IMR-90 (cell line): ENCODE data around the gene GSN. TPM values are rescaled to one million over a fixed set of nuclear protein-coding genes. Genes with fewer than 3 reads are reported as not detected.
A peak's percentile ranks its signal among the peaks of the same experiment; 100 is the strongest.

ENCODE experiments used
- ATAC-seq: fragments of 200-7000 bp; cut with Tn5 transposase; 2 replicates; pipeline ENCODE4 v1.9.1; 2020; ENCODE audit warnings: low read depth, mild to moderate bottlenecking, moderate library complexity
- BruUV-seq: library from RNA; stranded (reverse); fragments of 400-500 nt; replicated peaks from 2 replicates; lab custom pipeline; 2021; lab: Mats Ljungman, UMichigan
- CTCF ChIA-PET: fragments of 300-600 bp; formaldehyde crosslinking; extraction: SDS; loops from one replicate; lab custom pipeline; 2021; ENCODE audit warnings: antibody characterized with exemption; lab: Yijun Ruan, JAX
- POLR2A ChIA-PET: fragments of 300-600 bp; sonication (Branson Sonifier 250); formaldehyde crosslinking; loops from one replicate; lab custom pipeline; 2022; ENCODE audit warnings: antibody characterized with exemption; ENCODE audit not compliant: unreplicated experiment; lab: Charles Lee
- DNase-seq: peaks from one replicate; pipeline ENCODE4 v3.0.0; 2013
- H2AFZ ChIP-seq: replicated peaks from 2 replicates; pipeline ENCODE3; 2013; ENCODE audit warnings: low read length, mild to moderate bottlenecking; ENCODE audit not compliant: poor library complexity
- H2AK5ac ChIP-seq: 2 replicates; pipeline ENCODE4 v1.6.1; 2013; ENCODE audit warnings: low read depth, low read length, inconsistent platforms
- H2AK9ac ChIP-seq: replicated peaks from 2 replicates; pipeline ENCODE3; 2013; ENCODE audit warnings: mild to moderate bottlenecking, low read depth, low read length, moderate library complexity; ENCODE audit not compliant: poor library complexity
- H2BK120ac ChIP-seq: 2 replicates; pipeline ENCODE4 v1.6.1; 2013; ENCODE audit warnings: low read depth, low read length, inconsistent platforms
- H2BK15ac ChIP-seq: 3 replicates; pipeline ENCODE4 v1.6.1; 2013; ENCODE audit warnings: low read depth, low read length, inconsistent platforms
- H2BK20ac ChIP-seq: 2 replicates; pipeline ENCODE4 v1.6.1; 2013; ENCODE audit warnings: low read depth, mild to moderate bottlenecking, inconsistent platforms, low read length, moderate library complexity
- H2BK5ac ChIP-seq: 2 replicates; pipeline ENCODE4 v1.6.1; 2013; ENCODE audit warnings: mild to moderate bottlenecking, low read depth, low read length, inconsistent platforms; ENCODE audit not compliant: poor library complexity, severe bottlenecking
- H3K14ac ChIP-seq: replicated peaks from 2 replicates; pipeline ENCODE4 v1.6.1; 2013; ENCODE audit warnings: low read depth, low read length, inconsistent platforms
- H3K18ac ChIP-seq: 2 replicates; pipeline ENCODE4 v1.6.1; 2013; ENCODE audit warnings: low read depth, low read length, control low read depth
- H3K23ac ChIP-seq: 2 replicates; pipeline ENCODE4 v1.6.1; 2013; ENCODE audit warnings: low read depth, low read length, inconsistent platforms
- H3K27ac ChIP-seq: 2 replicates; pipeline ENCODE4 v1.5.1; 2013; ENCODE audit warnings: mild to moderate bottlenecking, control low read depth, low read length; ENCODE audit not compliant: insufficient read depth
- H3K27me3 ChIP-seq: 2 replicates; pipeline ENCODE4 v1.6.1; 2013; ENCODE audit warnings: low read length; ENCODE audit not compliant: control insufficient read depth, insufficient read depth
- H3K36me3 ChIP-seq: 2 replicates; pipeline ENCODE4 v1.6.1; 2013; ENCODE audit warnings: low read length, mixed read lengths; ENCODE audit not compliant: control insufficient read depth, insufficient read depth
- H3K4ac ChIP-seq: 2 replicates; pipeline ENCODE4 v1.6.1; 2013; ENCODE audit warnings: low read depth, low read length, inconsistent platforms
- H3K4me1 ChIP-seq: 2 replicates; pipeline ENCODE4 v1.6.1; 2013; ENCODE audit warnings: low read length, mixed read lengths; ENCODE audit not compliant: control insufficient read depth, insufficient read depth
- H3K4me2 ChIP-seq: 2 replicates; pipeline ENCODE4 v1.6.1; 2013; ENCODE audit warnings: low read depth, mild to moderate bottlenecking, control low read depth, low read length, moderate library complexity
- H3K4me3 ChIP-seq: 2 replicates; pipeline ENCODE4 v1.5.1; 2013; ENCODE audit warnings: low read depth, mild to moderate bottlenecking, control low read depth, low read length, moderate library complexity; ENCODE audit not compliant: insufficient read depth
- H3K56ac ChIP-seq: 2 replicates; pipeline ENCODE4 v1.6.1; 2013; ENCODE audit warnings: low read length, inconsistent platforms; ENCODE audit not compliant: insufficient read depth; ENCODE audit errors: extremely low read depth
- H3K79me1 ChIP-seq, 2 experiments: 2 replicates each; pipeline ENCODE4 v1.6.1; 2013; ENCODE audit warnings: low read length in 2 of 2, inconsistent platforms in 1 of 2, low read depth in 1 of 2
- H3K9ac ChIP-seq: 2 replicates; pipeline ENCODE4 v1.6.1; 2013; ENCODE audit warnings: low read depth, low read length, control low read depth
- H3K9me1 ChIP-seq: 2 replicates; pipeline ENCODE4 v1.6.1; 2013; ENCODE audit warnings: low read length, inconsistent platforms; ENCODE audit not compliant: insufficient read depth
- H3K9me3 ChIP-seq: 2 replicates; pipeline ENCODE4 v1.6.1; 2013; ENCODE audit warnings: low read length; ENCODE audit not compliant: control insufficient read depth, insufficient read depth
- H4K20me1 ChIP-seq: 2 replicates; pipeline ENCODE4 v1.6.1; 2013; ENCODE audit warnings: low read length, inconsistent platforms; ENCODE audit not compliant: insufficient read depth
- H4K5ac ChIP-seq: 2 replicates; pipeline ENCODE4 v1.6.1; 2013; ENCODE audit warnings: mild to moderate bottlenecking, low read depth, low read length, control low read depth
- H4K8ac ChIP-seq, 2 experiments: 2 replicates each; pipeline ENCODE4 v1.6.1; 2013; ENCODE audit warnings: low read depth in 2 of 2, low read length in 2 of 2, control low read depth in 1 of 2, inconsistent platforms in 1 of 2
- H4K91ac ChIP-seq: 2 replicates; pipeline ENCODE4 v1.6.1; 2013; ENCODE audit warnings: low read depth, low read length, inconsistent platforms; ENCODE audit not compliant: insufficient read depth
- CHD1 ChIP-seq: IDR thresholded peaks from 2 replicates; pipeline ENCODE4 v1.6.1; 2012; ENCODE audit warnings: low read depth, low read length, improper control_type of control experiment
- MAFK ChIP-seq: IDR thresholded peaks from 2 replicates; pipeline ENCODE4 v1.6.1; 2012; ENCODE audit warnings: low read depth, low read length, improper control_type of control experiment
- MAZ ChIP-seq: IDR thresholded peaks from 2 replicates; pipeline ENCODE4 v1.6.1; 2012; ENCODE audit warnings: low read depth, mild to moderate bottlenecking, low read length, improper control_type of control experiment, moderate library complexity, borderline replicate concordance
- POLR2A ChIP-seq: IDR thresholded peaks from 2 replicates; pipeline ENCODE4 v1.6.1; 2012; ENCODE audit warnings: mild to moderate bottlenecking, low read depth, low read length
- RCOR1 ChIP-seq: IDR thresholded peaks from 2 replicates; pipeline ENCODE4 v1.6.1; 2012; ENCODE audit warnings: mild to moderate bottlenecking, low read length, improper control_type of control experiment; ENCODE audit not compliant: insufficient replicate concordance
- WGBS, 2 experiments: methylation state at CpG; one replicate each; pipeline versions ENCODE4 v1.1.5 to v1.1.7; 2013; ENCODE audit warnings: missing lambda C conversion rate in 2 of 2; ENCODE audit not compliant: insufficient read length in 1 of 2; ENCODE audit errors: extremely low coverage in 2 of 2; 5-methylcytosine and 5-hydroxymethylcytosine counted together
- dilution Hi-C: fragments of 300-500 bp; cut with HindIII; formaldehyde crosslinking; loops from one replicate; pipeline ENCODE4 v1.14.3; 2018; ENCODE audit warnings: low sequenced_read_pairs; ENCODE audit not compliant: unreplicated experiment
- in situ Hi-C: fragments of 300-500 bp; cut with MboI; formaldehyde crosslinking; loops from 3 replicates; pipeline ENCODE4 v1.14.3; 2019; ENCODE audit warnings: low sequenced_read_pairs, inconsistent platforms, mixed read lengths
- intact Hi-C: fragments of 100-400 bp; cut with micrococcal nuclease; formaldehyde crosslinking; loops from 2 replicates; pipeline ENCODE4 v1.10.0; 2022
- polyA plus RNA-seq, 3 experiments: library from polyadenylated mRNA; depleted of rRNA; stranded (reverse); fragments of >200 nt; gene quantifications; 2 replicates each; pipeline ENCODE4 v1.2.3, GENCODE V29; 2012; ENCODE audit warnings: low replicate concordance in 1 of 3
- total RNA-seq: library from RNA; depleted of rRNA; stranded (reverse); fragments of >200 nt; gene quantifications from 2 replicates; pipeline ENCODE4 v1.2.3, GENCODE V29; 2012

Gene GSN
- total and polyA plus RNA-seq, 2 of the 4 experiments (the other 2 are of a cell fraction), result 495 to 547 TPM

- DNase-seq, result no peak
- Histone ChIP-seq H2BK5ac (no peak overlapping the region), H3K9me3 (no peaks in the 10 kb centered on the region), H4K91ac (peak overlapping the region; percentile 19; the same call in 1 of the 2 replicates), H2BK15ac (peak overlapping the region; percentile 29; the same call in 2 of the 3 replicates), H3K9me1 (peaks cover 37% of the 10 kb centered on the region), H3K4me1 (peaks cover 12% of the 10 kb centered on the region), H2BK120ac (peak overlapping the region; percentile 90; the same call in 1 of the 2 replicates), H3K79me1 (peaks cover 19 to 54% of the 10 kb centered on the region in 2 experiments), H2AFZ (no peak overlapping the region), H2BK20ac (peak overlapping the region; percentile 72), H3K4me3 (no peak overlapping the region), H2AK5ac (peak overlapping the region; percentile 88; the same call in 1 of the 2 replicates), H3K27ac (no peak overlapping the region), H2AK9ac (no peak overlapping the region), H3K36me3 (peaks cover 82% of the 10 kb centered on the region), H3K14ac (no peak overlapping the region), H4K5ac (peak overlapping the region; percentile 15; the same call in 1 of the 2 replicates), H3K23ac (no peak overlapping the region), H3K56ac (no peak overlapping the region), H3K4me2 (no peak overlapping the region), H4K8ac (peak overlapping the region in 1 of 2 experiments; percentile 9; a peak in 1 of 4 replicates), H3K9ac (no peak overlapping the region), H3K27me3 (no peaks in the 10 kb centered on the region), H4K20me1 (no peaks in the 10 kb centered on the region; the same call in 1 of the 2 replicates), H3K4ac (0 out of 2 replicates have a peak overlapping the region, but pooled peaks have one; percentile 14), H3K18ac (no peak overlapping the region)
- no peak for TF ChIP-seq POLR2A
- no peak for TF ChIP-seq MAZ
- no peak for TF ChIP-seq MAFK
- TF ChIP-seq CHD1, result no peak
- no peak for TF ChIP-seq RCOR1
- no TSS peak for BruUV-seq
- POLR2A ChIA-PET, result no interaction called here
- dilution Hi-C loops (no loop called here), in situ Hi-C loops (no loop called here), intact Hi-C loops (no loop called here)
- WGBS, 2 experiments, result 90% methylated on average over 2 of the region's 11 CpGs; no CpG with 5 or more reads in 1 of the 2 experiments
- no peak for ATAC-seq
- CTCF ChIA-PET, result no interaction called here
Observed at GRCh38 chr9:121326901-121327613, 59.1 kb downstream of the GSN start.
